GM06990 (cell line): ENCODE results near the gene GALNT18.

ENCODE experiments used
- DNase-seq: peaks from one replicate; pipeline ENCODE4 v3.0.0-alpha.2; 2011; ENCODE audit not compliant: insufficient read length; ENCODE audit errors: extremely low read depth
- H3K27me3 ChIP-seq: replicated peaks from 2 replicates; pipeline ENCODE4 v1.6.0; 2011; ENCODE audit warnings: low read length; ENCODE audit not compliant: control insufficient read depth, insufficient read depth
- H3K36me3 ChIP-seq: 2 replicates; pipeline ENCODE4 v1.5.1; 2011; ENCODE audit warnings: low read length; ENCODE audit not compliant: control insufficient read depth, insufficient read depth
- H3K4me3 ChIP-seq: replicated peaks from 2 replicates; pipeline ENCODE4 v1.5.1; 2011; ENCODE audit warnings: low read depth, mild to moderate bottlenecking, control low read depth, low read length
- CTCF ChIP-seq: IDR thresholded peaks from 2 replicates; pipeline ENCODE4 v1.5.1; 2011; ENCODE audit warnings: low read length, control low read depth, mild to moderate bottlenecking, inconsistent platforms; ENCODE audit not compliant: insufficient read depth, poor library complexity, severe bottlenecking

Gene GALNT18

GRCh38 chr11:11500744-11501487, 120.9 kb downstream of the GALNT18 start:
- Histone ChIP-seq H3K4me3 (no peak overlapping the region), H3K36me3 (no peaks in the 10 kb centered on the region), H3K27me3 (no peaks in the 10 kb centered on the region)
- DNase-seq: no peak
- TF ChIP-seq CTCF: no peak

GRCh38 chr11:11499300-11499699, 122.5 kb downstream of the GALNT18 start:
- H3K4me3 ChIP-seq: no peak overlapping the region
- H3K36me3 ChIP-seq: no peaks in the 10 kb centered on the region
- no peaks in the 10 kb centered on the region for H3K27me3 ChIP-seq
- no peak for TF ChIP-seq CTCF
- DNase-seq: no peak

- no peak for TF ChIP-seq CTCF
- H3K36me3 ChIP-seq: no peaks in the 10 kb centered on the region
- no peak for DNase-seq
- no peaks in the 10 kb centered on the region for H3K27me3 ChIP-seq
- H3K4me3 ChIP-seq: no peak overlapping the region
Measured at GRCh38 chr11:11498195-11498594, 123.6 kb downstream of the GALNT18 start.

GRCh38 chr11:11496879-11497278, 124.9 kb downstream of the GALNT18 start:
- Histone ChIP-seq H3K27me3 (no peaks in the 10 kb centered on the region), H3K36me3 (no peaks in the 10 kb centered on the region), H3K4me3 (no peak overlapping the region)
- no peak for DNase-seq
- TF ChIP-seq CTCF: no peak

DNA sequence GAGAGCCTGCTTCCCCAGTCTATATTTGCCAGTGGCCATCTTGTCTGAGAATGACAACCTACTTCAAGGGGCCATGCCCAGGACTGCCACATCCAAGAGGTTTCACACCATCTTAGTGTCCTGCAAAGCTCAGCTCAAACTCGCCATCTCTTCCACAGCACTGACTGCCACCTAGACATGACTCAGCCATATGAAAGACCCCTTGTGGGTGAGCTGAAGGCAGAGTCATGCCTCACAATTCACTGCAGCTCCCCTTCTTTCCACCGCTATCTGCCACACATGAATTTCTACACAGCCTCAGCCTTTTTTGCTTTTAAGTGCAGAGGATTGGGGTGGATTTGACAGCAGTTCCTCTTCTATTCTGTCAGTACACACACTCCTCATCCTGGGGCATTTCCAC, 127.5 kb downstream of the GALNT18 start:
- no peaks in the 10 kb centered on the region for H3K36me3 ChIP-seq
- H3K27me3 ChIP-seq: no peaks in the 10 kb centered on the region
- H3K4me3 ChIP-seq: no peak overlapping the region
- no peak for DNase-seq
- TF ChIP-seq CTCF: no peak

DNA sequence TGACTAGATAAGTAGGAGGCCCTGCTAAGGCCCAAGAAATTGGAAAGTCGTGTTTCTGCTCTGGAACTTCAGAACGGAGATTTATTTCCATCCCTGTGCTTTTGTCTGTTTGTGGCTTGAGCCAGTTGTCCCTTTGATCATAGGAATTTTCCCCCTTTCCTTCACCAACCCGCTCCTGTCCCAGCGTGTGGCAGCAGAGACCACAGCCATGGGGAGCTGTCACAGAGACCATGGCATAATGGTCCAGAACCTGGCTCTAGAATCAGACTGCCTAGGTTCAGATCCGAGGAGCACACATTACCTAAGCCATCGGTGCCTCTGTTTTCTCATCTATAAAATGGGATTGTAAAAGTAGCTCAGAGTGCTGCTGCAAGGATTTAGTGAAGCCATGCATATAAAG, 128.1 kb downstream of the GALNT18 start:
- Histone ChIP-seq H3K36me3 (no peaks in the 10 kb centered on the region), H3K27me3 (no peaks in the 10 kb centered on the region)

More for the DNA sequence above, 128.1 kb downstream of the GALNT18 start:
- DNase-seq: no peak
- no peak for TF ChIP-seq CTCF
- no peak overlapping the region for H3K4me3 ChIP-seq
